ENCODE data around the gene TCF23. TPM values are rescaled to one million over a fixed set of nuclear protein-coding genes. Genes with fewer than 3 reads are reported as not detected.

The TCF23 gene
- total RNA-seq, 1 donor from 2014 or later: not detected

- Mint-ChIP-seq H3K4me1 (ENCODE audit: low read depth) (no peaks in the 10 kb centered on the region), H3K27ac (ENCODE audit: unreplicated experiment) (no peak overlapping the region), H3K27me3 (ENCODE audit: low read depth) (peaks cover 2% of the 10 kb centered on the region), H3K36me3 (ENCODE audit: low read depth) (no peaks in the 10 kb centered on the region), H3K9me3 (ENCODE audit: low read depth) (no peaks in the 10 kb centered on the region), H3K4me3 (ENCODE audit: unreplicated experiment) (no peak overlapping the region)
- DNase-seq (ENCODE audit: low spot score): no peak
- no peak for TF ChIP-seq CTCF (IDR thresholded peaks at IDR 0.05)
Measured at GRCh38 chr2:27152796-27153464, 4.1 kb downstream of the TCF23 start.

- Mint-ChIP-seq H3K27me3 (ENCODE audit: low read depth) (peaks cover 4% of the 10 kb centered on the region), H3K9me3 (ENCODE audit: low read depth) (no peaks in the 10 kb centered on the region), H3K27ac (ENCODE audit: unreplicated experiment) (no peak overlapping the region), H3K4me3 (ENCODE audit: unreplicated experiment) (no peak overlapping the region), H3K4me1 (ENCODE audit: low read depth) (no peaks in the 10 kb centered on the region), H3K36me3 (ENCODE audit: low read depth) (no peaks in the 10 kb centered on the region)
- DNase-seq (ENCODE audit: low spot score): no peak
- TF ChIP-seq CTCF (IDR thresholded peaks at IDR 0.05): no peak
Measured at GRCh38 chr2:27154488-27154887, 5.7 kb downstream of the TCF23 start.

GRCh38 chr2:27155069-27155520 is 6.3 kb downstream of the TCF23 start:
- Mint-ChIP-seq H3K36me3 (ENCODE audit: low read depth) (no peaks in the 10 kb centered on the region), H3K4me3 (ENCODE audit: unreplicated experiment) (no peak overlapping the region), H3K4me1 (ENCODE audit: low read depth) (no peaks in the 10 kb centered on the region), H3K27ac (ENCODE audit: unreplicated experiment) (no peak overlapping the region), H3K27me3 (ENCODE audit: low read depth) (peaks cover 6% of the 10 kb centered on the region), H3K9me3 (ENCODE audit: low read depth) (no peaks in the 10 kb centered on the region)
- no peak for TF ChIP-seq CTCF (IDR thresholded peaks at IDR 0.05)
- DNase-seq (ENCODE audit: low spot score): no peak

GRCh38 chr2:27158468-27158867 is 9.7 kb downstream of the TCF23 start:
- DNase-seq (ENCODE audit: low spot score): no peak
- H3K27me3 Mint-ChIP-seq (ENCODE audit: low read depth): peaks cover 6% of the 10 kb centered on the region
- H3K9me3 Mint-ChIP-seq (ENCODE audit: low read depth): no peaks in the 10 kb centered on the region
- no peak overlapping the region for H3K4me3 Mint-ChIP-seq (ENCODE audit: unreplicated experiment)
- no peaks in the 10 kb centered on the region for H3K4me1 Mint-ChIP-seq (ENCODE audit: low read depth)
- no peaks in the 10 kb centered on the region for H3K36me3 Mint-ChIP-seq (ENCODE audit: low read depth)
- no peak for TF ChIP-seq CTCF (IDR thresholded peaks at IDR 0.05)
- H3K27ac Mint-ChIP-seq (ENCODE audit: unreplicated experiment): no peak overlapping the region

- Mint-ChIP-seq H3K4me3 (ENCODE audit: unreplicated experiment) (no peak overlapping the region), H3K36me3 (ENCODE audit: low read depth) (no peaks in the 10 kb centered on the region), H3K27ac (ENCODE audit: unreplicated experiment) (no peak overlapping the region), H3K27me3 (ENCODE audit: low read depth) (peaks cover 6% of the 10 kb centered on the region), H3K9me3 (ENCODE audit: low read depth) (no peaks in the 10 kb centered on the region), H3K4me1 (ENCODE audit: low read depth) (no peaks in the 10 kb centered on the region)
- TF ChIP-seq CTCF (IDR thresholded peaks at IDR 0.05): no peak
- no peak for DNase-seq (ENCODE audit: low spot score)
Measured at GRCh38 chr2:27159271-27159670, 10.5 kb downstream of the TCF23 start.

Data from chondrocyte (in vitro differentiated cells).